ENCODE data around the gene CNKSR1. TPM values are rescaled to one million over a fixed set of nuclear protein-coding genes. Genes with fewer than 3 reads are reported as not detected.
"Not testable (repeated sequence)": the region's sequence is repeated elsewhere in the genome, so short reads cannot be mapped to it uniquely, and the experiment has no call there.

The CNKSR1 gene
- total RNA-seq, 2 experiments from 2014 or later, result 2.5 TPM

DNA sequence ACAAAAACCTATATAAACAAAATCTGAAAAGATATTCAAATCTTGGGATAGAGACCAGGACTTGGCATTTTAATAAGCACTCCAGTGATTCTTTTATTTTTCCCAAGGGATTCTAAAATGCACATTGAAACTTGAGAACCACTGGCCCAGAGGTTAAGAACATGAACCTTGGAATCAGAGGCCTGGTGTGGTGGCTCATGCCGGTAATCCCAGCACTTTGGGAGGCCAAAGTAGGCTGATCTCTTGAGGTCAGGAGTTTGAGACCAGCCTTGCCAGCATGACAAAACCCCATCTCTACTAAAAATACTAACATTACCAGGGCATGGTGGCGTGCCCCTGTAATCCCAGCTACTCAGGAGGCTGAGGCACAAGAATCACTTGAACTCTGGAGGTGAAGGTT lies 43.8 kb downstream of the CNKSR1 start:
- ChIA-PET POLR2A (interaction anchor here (0.7 kb wide), 1 partner anchor 162 kb away, joined by 3 read pairs; no protein-coding TSS in a partner anchor), CTCF (ENCODE audit: unreplicated experiment) (no interaction called here)
- TF ChIP-seq EZH2phosphoT487 (IDR thresholded peaks at IDR 0.05; ENCODE audit: borderline replicate concordance, low read depth, low read length), result no peak
- TF ChIP-seq, protein P1, sequence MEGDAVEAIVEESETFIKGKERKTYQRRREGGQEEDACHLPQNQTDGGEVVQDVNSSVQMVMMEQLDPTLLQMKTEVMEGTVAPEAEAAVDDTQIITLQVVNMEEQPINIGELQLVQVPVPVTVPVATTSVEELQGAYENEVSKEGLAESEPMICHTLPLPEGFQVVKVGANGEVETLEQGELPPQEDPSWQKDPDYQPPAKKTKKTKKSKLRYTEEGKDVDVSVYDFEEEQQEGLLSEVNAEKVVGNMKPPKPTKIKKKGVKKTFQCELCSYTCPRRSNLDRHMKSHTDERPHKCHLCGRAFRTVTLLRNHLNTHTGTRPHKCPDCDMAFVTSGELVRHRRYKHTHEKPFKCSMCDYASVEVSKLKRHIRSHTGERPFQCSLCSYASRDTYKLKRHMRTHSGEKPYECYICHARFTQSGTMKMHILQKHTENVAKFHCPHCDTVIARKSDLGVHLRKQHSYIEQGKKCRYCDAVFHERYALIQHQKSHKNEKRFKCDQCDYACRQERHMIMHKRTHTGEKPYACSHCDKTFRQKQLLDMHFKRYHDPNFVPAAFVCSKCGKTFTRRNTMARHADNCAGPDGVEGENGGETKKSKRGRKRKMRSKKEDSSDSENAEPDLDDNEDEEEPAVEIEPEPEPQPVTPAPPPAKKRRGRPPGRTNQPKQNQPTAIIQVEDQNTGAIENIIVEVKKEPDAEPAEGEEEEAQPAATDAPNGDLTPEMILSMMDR (conservative IDR thresholded peaks at IDR 0.05; ENCODE audit: low read length), result no peak
- H3K4me3 ChIP-seq (ENCODE audit: low read depth, low read length, poor library complexity, severe bottlenecking), result no peak overlapping the region
- intact Hi-C loops (cut with micrococcal nuclease; ENCODE audit: unreplicated experiment), result no loop called here
- no peaks in the 10 kb centered on the region for H3K79me2 ChIP-seq (ENCODE audit: insufficient read depth, low read depth, low read length)
- no peak overlapping the region for H2AFZ ChIP-seq (ENCODE audit: low read length)
- no peaks in the 10 kb centered on the region; the same call in 1 of the 2 replicates for H4K20me1 ChIP-seq (ENCODE audit: insufficient read depth, low read length)
- H3K36me3 ChIP-seq (ENCODE audit: insufficient read depth, low read length), result no peaks in the 10 kb centered on the region
- no peak overlapping the region for H3K4me2 ChIP-seq (ENCODE audit: low read length)
- H3K9me3 ChIP-seq (ENCODE audit: low read length), result no peaks in the 10 kb centered on the region
- DNase-seq (ENCODE audit: low spot score), result no peak
- H3K4me1 ChIP-seq (ENCODE audit: insufficient read depth, low read length, poor library complexity, severe bottlenecking), result no peaks in the 10 kb centered on the region
- H3K27ac ChIP-seq (ENCODE audit: low read depth, low read length, poor library complexity, severe bottlenecking), result no peak overlapping the region
- BruUV-seq (replicated peaks), result no TSS peak
- no peaks in the 10 kb centered on the region for H3K9me2 ChIP-seq (ENCODE audit: insufficient read depth, low read length)

DNA sequence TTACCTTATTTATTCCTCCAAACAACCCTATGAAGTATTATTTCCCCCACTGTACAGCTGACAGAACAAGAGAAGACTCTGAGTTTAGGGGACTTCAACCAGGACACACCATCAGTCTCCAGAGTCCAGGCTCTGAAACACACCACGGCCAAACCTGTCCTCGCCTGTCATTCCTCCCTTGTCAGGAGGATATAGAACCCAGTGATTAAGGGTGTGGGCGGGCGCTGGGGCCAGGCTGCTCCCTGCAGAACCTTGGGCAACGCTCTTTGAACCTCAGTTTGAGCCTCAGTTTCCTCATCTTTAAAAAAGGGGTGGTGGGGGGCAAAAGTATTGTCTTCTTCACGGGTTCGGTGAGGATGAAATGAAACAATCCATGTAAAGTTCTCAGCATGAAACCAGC lies 47.3 kb downstream of the CNKSR1 start:
- CTCF ChIA-PET (ENCODE audit: unreplicated experiment), result no interaction called here
- Histone ChIP-seq H4K20me1 (ENCODE audit: insufficient read depth, low read length) (no peaks in the 10 kb centered on the region; the same call in 1 of the 2 replicates), H3K9me3 (ENCODE audit: low read length) (no peaks in the 10 kb centered on the region), H3K27ac (ENCODE audit: low read depth, low read length, poor library complexity, severe bottlenecking) (no peak overlapping the region), H3K36me3 (ENCODE audit: insufficient read depth, low read length) (no peaks in the 10 kb centered on the region), H2AFZ (ENCODE audit: low read length) (no peak overlapping the region), H3K4me3 (ENCODE audit: low read depth, low read length, poor library complexity, severe bottlenecking) (no peak overlapping the region), H3K9me2 (ENCODE audit: insufficient read depth, low read length) (no peaks in the 10 kb centered on the region), H3K4me1 (ENCODE audit: insufficient read depth, low read length, poor library complexity, severe bottlenecking) (no peaks in the 10 kb centered on the region), H3K79me2 (ENCODE audit: insufficient read depth, low read depth, low read length) (no peaks in the 10 kb centered on the region), H3K4me2 (ENCODE audit: low read length) (no peak overlapping the region)
- POLR2A ChIA-PET, result no interaction called here
- no peak for TF ChIP-seq EZH2phosphoT487 (IDR thresholded peaks at IDR 0.05; ENCODE audit: borderline replicate concordance, low read depth, low read length)
- TF ChIP-seq, protein P1 (conservative IDR thresholded peaks at IDR 0.05; ENCODE audit: low read length), result no peak
- no TSS peak for BruUV-seq (replicated peaks)
- intact Hi-C loops (cut with micrococcal nuclease; ENCODE audit: unreplicated experiment), result no loop called here
- DNase-seq (ENCODE audit: low spot score), result no peak

DNA sequence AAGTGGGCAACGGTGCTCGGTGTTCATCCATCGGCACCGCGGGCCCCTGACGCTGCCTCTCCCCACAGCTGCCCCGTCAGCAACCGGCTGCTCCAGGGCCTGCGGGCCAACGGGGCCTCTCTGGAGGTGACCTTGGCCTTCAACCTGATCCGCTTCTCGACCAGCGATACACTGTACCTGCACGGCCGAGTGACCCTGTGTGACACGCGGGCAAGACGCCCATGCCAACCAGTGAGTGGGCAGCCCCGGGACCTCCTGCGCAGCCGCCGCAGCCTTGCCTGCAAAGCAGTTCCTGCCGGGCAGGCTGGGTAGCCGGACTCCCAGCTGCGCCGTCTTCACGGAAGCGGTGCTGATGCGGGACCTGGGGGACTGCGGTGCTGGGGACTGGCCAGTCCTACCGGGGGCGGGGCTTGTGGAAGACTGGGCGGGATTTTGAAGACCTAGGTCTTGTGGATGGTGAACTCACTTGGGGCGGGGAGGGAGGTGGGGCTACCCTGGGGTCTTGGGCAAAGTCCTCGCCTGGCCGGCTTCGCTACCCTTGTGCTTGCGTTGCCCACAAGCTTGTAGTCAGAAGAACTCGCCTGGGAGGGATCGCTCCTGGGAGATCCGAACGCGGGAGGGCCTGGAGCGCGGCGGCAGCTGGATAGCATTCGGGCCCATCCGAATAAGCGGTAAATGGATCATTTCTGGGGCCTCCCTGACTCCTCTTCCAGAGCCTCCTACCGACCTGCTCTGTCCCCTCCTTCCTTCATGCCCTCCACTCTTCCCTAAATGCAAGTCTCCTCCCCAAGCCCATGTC lies 47.9 kb downstream of the CNKSR1 start:
- intact Hi-C loops (cut with micrococcal nuclease; ENCODE audit: unreplicated experiment), result no loop called here
- H3K79me2 ChIP-seq (ENCODE audit: insufficient read depth, low read depth, low read length), result no peaks in the 10 kb centered on the region
- ChIA-PET POLR2A (no interaction called here), CTCF (ENCODE audit: unreplicated experiment) (no interaction called here)
- no TSS peak for BruUV-seq (replicated peaks)
- H3K9me2 ChIP-seq (ENCODE audit: insufficient read depth, low read length), result no peaks in the 10 kb centered on the region
- H3K4me1 ChIP-seq (ENCODE audit: insufficient read depth, low read length, poor library complexity, severe bottlenecking), result no peaks in the 10 kb centered on the region
- no peak overlapping the region for H3K4me3 ChIP-seq (ENCODE audit: low read depth, low read length, poor library complexity, severe bottlenecking)
- no peaks in the 10 kb centered on the region; the same call in 1 of the 2 replicates for H4K20me1 ChIP-seq (ENCODE audit: insufficient read depth, low read length)
- no peak for DNase-seq (ENCODE audit: low spot score)
- no peaks in the 10 kb centered on the region for H3K9me3 ChIP-seq (ENCODE audit: low read length)
- H2AFZ ChIP-seq (ENCODE audit: low read length), result no peak overlapping the region
- H3K36me3 ChIP-seq (ENCODE audit: insufficient read depth, low read length), result no peaks in the 10 kb centered on the region
- TF ChIP-seq EZH2phosphoT487 (IDR thresholded peaks at IDR 0.05; ENCODE audit: borderline replicate concordance, low read depth, low read length), result no peak
- TF ChIP-seq, protein P1 (conservative IDR thresholded peaks at IDR 0.05; ENCODE audit: low read length), result no peak
- H3K27ac ChIP-seq (ENCODE audit: low read depth, low read length, poor library complexity, severe bottlenecking), result no peak overlapping the region
- H3K4me2 ChIP-seq (ENCODE audit: low read length), result no peak overlapping the region

DNA sequence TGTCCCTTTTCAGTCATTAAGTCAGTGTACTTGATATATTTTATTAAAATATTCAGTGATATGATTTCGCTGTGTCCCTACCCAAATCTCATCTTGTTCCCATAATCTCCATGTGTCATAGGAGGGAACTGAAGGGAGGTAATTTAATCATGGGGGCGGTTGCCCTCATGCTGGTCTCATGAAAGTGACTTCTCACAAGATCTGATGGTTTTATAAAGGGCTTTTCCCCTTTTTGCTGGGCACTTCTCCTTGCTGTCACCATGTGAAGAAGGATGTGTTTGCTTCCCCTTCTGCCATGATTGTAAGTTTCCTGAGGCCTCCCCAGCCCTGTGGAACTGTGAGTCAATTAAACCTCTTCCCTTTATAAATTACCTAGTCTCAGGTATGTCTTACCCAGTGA lies 53.4 kb downstream of the CNKSR1 start:
- H3K9me2 ChIP-seq (ENCODE audit: insufficient read depth, low read length); CTCF ChIA-PET (ENCODE audit: unreplicated experiment); BruUV-seq (replicated peaks): not testable (repeated sequence)

More for the DNA sequence above, 53.4 kb downstream of the CNKSR1 start:
- H3K27ac ChIP-seq (ENCODE audit: low read depth, low read length, poor library complexity, severe bottlenecking); H3K9me3 ChIP-seq (ENCODE audit: low read length); H3K4me2 ChIP-seq (ENCODE audit: low read length); H4K20me1 ChIP-seq (ENCODE audit: insufficient read depth, low read length); POLR2A ChIA-PET; H3K4me3 ChIP-seq (ENCODE audit: low read depth, low read length, poor library complexity, severe bottlenecking); H3K36me3 ChIP-seq (ENCODE audit: insufficient read depth, low read length); H2AFZ ChIP-seq (ENCODE audit: low read length); intact Hi-C loops (cut with micrococcal nuclease; ENCODE audit: unreplicated experiment); DNase-seq (ENCODE audit: low spot score): not testable (repeated sequence)
- Histone ChIP-seq H3K79me2 (ENCODE audit: insufficient read depth, low read depth, low read length) (peaks cover 14% of the 10 kb centered on the region), H3K4me1 (ENCODE audit: insufficient read depth, low read length, poor library complexity, severe bottlenecking) (peaks cover 12% of the 10 kb centered on the region)

Measured in OCI-LY7 (cell line).